HCT116 (cell line): ENCODE data around the gene RCE1. TPM values are rescaled to one million over a fixed set of nuclear protein-coding genes. Genes with fewer than 3 reads are reported as not detected.
A peak's percentile ranks its signal among the peaks of the same experiment; 100 is the strongest.

ENCODE experiments used
- ATAC-seq: fragments of 200-7000 bp; cut with Tn5 transposase; 2 replicates; pipeline ENCODE4 v1.9.1; 2020; ENCODE audit warnings: mild to moderate bottlenecking, moderate library complexity
- BruUV-seq: library from RNA; stranded (reverse); fragments of 400-500 nt; replicated peaks from 2 replicates; lab custom pipeline; 2021; lab: Mats Ljungman, UMichigan
- CTCF ChIA-PET: fragments of 300-600 bp; sonication (Branson Sonifier 250); formaldehyde crosslinking; loops from one replicate; lab custom pipeline; 2021; ENCODE audit warnings: antibody characterized with exemption; lab: Charles Lee
- POLR2A ChIA-PET: fragments of 300-600, 350-600 bp; sonication (Branson Sonifier 250); formaldehyde crosslinking; loops from one replicate; lab custom pipeline; 2021; ENCODE audit warnings: antibody characterized with exemption; lab: Charles Lee
- RAD21 ChIA-PET, 2 experiments: fragments of 300-600 bp; sonication (Branson Sonifier 250); formaldehyde crosslinking; loops; one replicate each; lab custom pipeline; 2023; ENCODE audit warnings: low total read pairs in 2 of 2; ENCODE audit not compliant: uncharacterized antibody in 2 of 2, unreplicated experiment in 2 of 2, low non-redundant PET in 1 of 2; lab: Charles Lee
- DNase-seq: peaks from one replicate; pipeline ENCODE4 v3.0.0-alpha.2; 2010; ENCODE audit warnings: low read depth, low spot score
- H2AFZ ChIP-seq: fragments of 200-600 bp; shearing (Covaris generic), sonication (generic); 2 replicates; pipeline ENCODE4 v1.6.1; 2017; ENCODE audit warnings: low read depth, mixed run types, mixed read lengths, antibody characterized with exemption, low read length; ENCODE audit not compliant: poor library complexity, severe bottlenecking
- H3K27ac ChIP-seq: 2 replicates; pipeline ENCODE4 v1.5.1; 2012; ENCODE audit warnings: low read depth, low read length
- H3K27me3 ChIP-seq: fragments of 200-600 bp; sonication (generic); 2 replicates; pipeline ENCODE4 v1.6.1; 2016; ENCODE audit warnings: mixed run types, low read length, mixed read lengths; ENCODE audit not compliant: insufficient read depth
- H3K36me3 ChIP-seq, 2 experiments: fragments of 200-500 bp in 1 of 2; fragments of 200-600 bp in 1 of 2; sonication (Bioruptor generic) in 1 of 2; sonication (generic) in 1 of 2; 2 replicates each; pipeline versions ENCODE4 v1.5.1 to v1.6.1; 2014 to 2016; ENCODE audit warnings: low read length in 2 of 2, inconsistent platforms in 1 of 2, mixed read lengths in 1 of 2, mixed run types in 1 of 2; ENCODE audit not compliant: insufficient read depth in 2 of 2, control insufficient read depth in 1 of 2
- H3K4me1 ChIP-seq, 2 experiments: fragments of 200-600 bp in 1 of 2; sonication (generic) in 1 of 2; 2 replicates each; pipeline versions ENCODE4 v1.5.1 to v1.6.1; 2012 to 2017; ENCODE audit warnings: low read length in 2 of 2, inconsistent platforms in 1 of 2, mild to moderate bottlenecking in 1 of 2, mixed read lengths in 1 of 2, mixed run types in 1 of 2, moderate library complexity in 1 of 2; ENCODE audit not compliant: insufficient read depth in 2 of 2, control insufficient read depth in 1 of 2
- H3K4me2 ChIP-seq: fragments of 200-600 bp; sonication (generic); 2 replicates; pipeline ENCODE4 v1.6.1; 2017; ENCODE audit warnings: mixed run types, low read length, mixed read lengths
- H3K4me3 ChIP-seq, 2 experiments: fragments of 200-600 bp in 1 of 2; sonication (generic) in 1 of 2; replicated peaks in 1 of 2; 2 replicates each; pipeline ENCODE4 v1.5.1; 2011 to 2016; ENCODE audit warnings: low read length in 2 of 2, control low read depth in 1 of 2, low read depth in 1 of 2, mild to moderate bottlenecking in 1 of 2, mixed read lengths in 1 of 2, mixed run types in 1 of 2
- H3K79me2 ChIP-seq: fragments of 200-600 bp; sonication (generic); 2 replicates; pipeline ENCODE4 v1.6.1; 2017; ENCODE audit warnings: mild to moderate bottlenecking, mixed run types, low read length, moderate library complexity, mixed read lengths; ENCODE audit not compliant: insufficient read depth
- H3K9ac ChIP-seq: fragments of 200-600 bp; sonication (generic); 2 replicates; pipeline ENCODE4 v1.6.1; 2016; ENCODE audit warnings: low read length, mixed read lengths
- H3K9me2 ChIP-seq: fragments of 200-600 bp; sonication (generic), shearing (Covaris generic); 2 replicates; pipeline ENCODE4 v1.6.1; 2017; ENCODE audit warnings: mixed run types, mild to moderate bottlenecking, moderate library complexity; ENCODE audit not compliant: insufficient read depth
- H3K9me3 ChIP-seq, 2 experiments: fragments of 200-500 bp in 1 of 2; fragments of 200-600 bp in 1 of 2; sonication (Bioruptor generic) in 1 of 2; sonication (generic) in 1 of 2; 2 replicates each; pipeline ENCODE4 v1.6.1; 2014 to 2017; ENCODE audit warnings: low read length in 2 of 2, mixed read lengths in 2 of 2, inconsistent platforms in 1 of 2, low read depth in 1 of 2, mild to moderate bottlenecking in 1 of 2, mixed run types in 1 of 2, moderate library complexity in 1 of 2; ENCODE audit not compliant: control insufficient read depth in 1 of 2, insufficient read depth in 1 of 2
- H4K20me1 ChIP-seq: fragments of 200-600 bp; sonication (generic), shearing (Covaris generic); 2 replicates; pipeline ENCODE4 v1.6.1; 2017; ENCODE audit warnings: mixed run types, mild to moderate bottlenecking, moderate library complexity; ENCODE audit not compliant: insufficient read depth
- CBX3 ChIP-seq: IDR thresholded peaks from 2 replicates; pipeline ENCODE4 v1.6.1; 2012; ENCODE audit warnings: low read depth
- CEBPB ChIP-seq: IDR thresholded peaks from 2 replicates; pipeline ENCODE4 v1.6.1; 2012; ENCODE audit warnings: low read depth
- EGR1 ChIP-seq: IDR thresholded peaks from 2 replicates; pipeline ENCODE4 v1.6.1; 2012; ENCODE audit warnings: low read depth
- FOSL1 ChIP-seq: IDR thresholded peaks from 2 replicates; pipeline ENCODE4 v1.6.1; 2012; ENCODE audit warnings: low read depth
- JUND ChIP-seq: IDR thresholded peaks from 2 replicates; pipeline ENCODE4 v1.6.1; 2012
- POLR2A ChIP-seq: IDR thresholded peaks from 2 replicates; pipeline ENCODE4 v1.7.0; 2011; ENCODE audit warnings: borderline replicate concordance; ENCODE audit not compliant: insufficient read depth, insufficient read length; ENCODE audit errors: extremely low read depth
- RAD21 ChIP-seq: IDR thresholded peaks from 2 replicates; pipeline ENCODE4 v1.6.1; 2012; ENCODE audit warnings: low read depth, mild to moderate bottlenecking
- SP1 ChIP-seq: IDR thresholded peaks from 2 replicates; pipeline ENCODE4 v1.6.1; 2012; ENCODE audit warnings: low read depth
- TCF7L2 ChIP-seq: IDR thresholded peaks from 2 replicates; pipeline ENCODE4 v1.7.0; 2011; ENCODE audit warnings: borderline replicate concordance, inconsistent platforms; ENCODE audit not compliant: insufficient read depth, insufficient read length; ENCODE audit errors: extremely low read depth
- YY1 ChIP-seq: IDR thresholded peaks from 2 replicates; pipeline ENCODE4 v1.6.1; 2011; ENCODE audit warnings: low read length, low read depth, moderate library complexity, mild to moderate bottlenecking; ENCODE audit not compliant: insufficient replicate concordance; ENCODE audit errors: extremely low read depth
- ZFX ChIP-seq: fragments of 450-650 bp; IDR thresholded peaks from 2 replicates; pipeline ENCODE4 v1.6.1; 2017
- intact Hi-C: fragments of 100-400 bp; cut with micrococcal nuclease; formaldehyde crosslinking; loops from 2 replicates; pipeline ENCODE4 v1.10.0; 2022
- total RNA-seq: library from RNA; stranded (reverse); gene quantifications from one replicate; pipeline ENCODE4 v1.2.1, GENCODE V29; 2021; ENCODE audit not compliant: unreplicated experiment
- TF ChIP-seq, protein P1 (sequence below): IDR thresholded peaks from 2 replicates; pipeline ENCODE4 v1.6.1; 2012
- TF ChIP-seq, protein P2 (sequence below): IDR thresholded peaks from 2 replicates; pipeline ENCODE4 v1.6.1; 2012; ENCODE audit warnings: low read depth

The RCE1 gene
- total RNA-seq, 1 experiment from 2014 or later, result 35.3 TPM

DNA sequence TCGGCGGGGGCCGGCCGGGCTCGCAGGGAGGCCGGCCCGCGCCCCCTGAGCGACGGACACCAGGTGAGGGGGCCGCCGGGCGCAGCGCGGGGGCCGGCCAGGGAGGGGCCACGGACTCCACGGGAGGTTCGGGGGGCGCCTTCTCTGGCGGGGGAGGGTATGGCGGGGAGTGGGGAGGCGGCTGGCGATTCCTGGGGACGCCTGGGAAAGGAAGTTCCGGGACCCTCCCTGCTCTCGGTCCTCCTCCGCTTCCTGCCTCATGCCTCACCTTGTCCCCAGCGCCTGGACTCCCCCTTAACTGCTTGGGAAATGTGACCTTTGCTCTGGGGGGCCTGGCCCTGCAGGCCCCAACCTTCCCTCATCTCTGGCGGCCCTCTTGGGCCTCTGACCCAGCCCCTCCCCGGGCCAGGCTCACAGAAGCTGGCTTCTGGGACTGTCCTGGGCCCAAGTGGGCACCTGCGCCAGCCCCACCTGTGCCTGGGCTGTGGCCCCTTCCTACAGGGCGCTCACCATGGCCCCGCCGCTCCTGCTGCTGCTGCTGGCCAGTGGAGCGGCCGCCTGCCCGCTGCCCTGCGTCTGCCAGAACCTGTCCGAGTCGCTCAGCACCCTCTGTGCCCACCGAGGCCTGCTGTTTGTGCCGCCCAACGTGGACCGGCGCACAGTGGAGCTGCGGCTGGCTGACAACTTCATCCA is 14.1 kb downstream of the RCE1 start:
- Histone ChIP-seq H2AFZ (no peak overlapping the region), H3K9ac (peak overlapping the region; percentile 95), H3K9me3 (no peaks in the 10 kb centered on the region), H3K4me2 (peak overlapping the region; percentile 88), H3K4me1 (peaks cover 11 to 24% of the 10 kb centered on the region in 2 experiments)
- ChIA-PET CTCF (interaction anchor here (1.2 kb wide), 1 partner anchor 26 kb away, joined by 5 read pairs; no protein-coding TSS in a partner anchor), RAD21 (no interaction called here)
- peak; percentile 9; the same call in 1 of the 2 replicates for ATAC-seq
- intact Hi-C loops, result no loop called here
- TF ChIP-seq, protein P1, sequence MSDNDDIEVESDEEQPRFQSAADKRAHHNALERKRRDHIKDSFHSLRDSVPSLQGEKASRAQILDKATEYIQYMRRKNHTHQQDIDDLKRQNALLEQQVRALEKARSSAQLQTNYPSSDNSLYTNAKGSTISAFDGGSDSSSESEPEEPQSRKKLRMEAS, result peak; percentile 40
- TF ChIP-seq JUND (no peak), POLR2A (no peak), TCF7L2 (no peak), ZFX (peak; percentile 43), FOSL1 (no peak), RAD21 (no peak), SP1 (no peak), CEBPB (no peak), YY1 (no peak), CBX3 (no peak), EGR1 (no peak)
- TF ChIP-seq, protein P2, sequence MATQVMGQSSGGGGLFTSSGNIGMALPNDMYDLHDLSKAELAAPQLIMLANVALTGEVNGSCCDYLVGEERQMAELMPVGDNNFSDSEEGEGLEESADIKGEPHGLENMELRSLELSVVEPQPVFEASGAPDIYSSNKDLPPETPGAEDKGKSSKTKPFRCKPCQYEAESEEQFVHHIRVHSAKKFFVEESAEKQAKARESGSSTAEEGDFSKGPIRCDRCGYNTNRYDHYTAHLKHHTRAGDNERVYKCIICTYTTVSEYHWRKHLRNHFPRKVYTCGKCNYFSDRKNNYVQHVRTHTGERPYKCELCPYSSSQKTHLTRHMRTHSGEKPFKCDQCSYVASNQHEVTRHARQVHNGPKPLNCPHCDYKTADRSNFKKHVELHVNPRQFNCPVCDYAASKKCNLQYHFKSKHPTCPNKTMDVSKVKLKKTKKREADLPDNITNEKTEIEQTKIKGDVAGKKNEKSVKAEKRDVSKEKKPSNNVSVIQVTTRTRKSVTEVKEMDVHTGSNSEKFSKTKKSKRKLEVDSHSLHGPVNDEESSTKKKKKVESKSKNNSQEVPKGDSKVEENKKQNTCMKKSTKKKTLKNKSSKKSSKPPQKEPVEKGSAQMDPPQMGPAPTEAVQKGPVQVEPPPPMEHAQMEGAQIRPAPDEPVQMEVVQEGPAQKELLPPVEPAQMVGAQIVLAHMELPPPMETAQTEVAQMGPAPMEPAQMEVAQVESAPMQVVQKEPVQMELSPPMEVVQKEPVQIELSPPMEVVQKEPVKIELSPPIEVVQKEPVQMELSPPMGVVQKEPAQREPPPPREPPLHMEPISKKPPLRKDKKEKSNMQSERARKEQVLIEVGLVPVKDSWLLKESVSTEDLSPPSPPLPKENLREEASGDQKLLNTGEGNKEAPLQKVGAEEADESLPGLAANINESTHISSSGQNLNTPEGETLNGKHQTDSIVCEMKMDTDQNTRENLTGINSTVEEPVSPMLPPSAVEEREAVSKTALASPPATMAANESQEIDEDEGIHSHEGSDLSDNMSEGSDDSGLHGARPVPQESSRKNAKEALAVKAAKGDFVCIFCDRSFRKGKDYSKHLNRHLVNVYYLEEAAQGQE, result no peak
- TF ChIP-seq, all 23 proteins: peak for 2
- DNase-seq, result no peak
- BruUV-seq, result no TSS peak
- Histone ChIP-seq H3K4me3 (peak overlapping the region; percentile 66 to 74), H3K9me2 (no peaks in the 10 kb centered on the region), H3K36me3 (peaks cover 0 to 4% of the 10 kb centered on the region in 2 experiments; a peak in 1 of 4 replicates), H4K20me1 (no peaks in the 10 kb centered on the region), H3K79me2 (peaks cover 23% of the 10 kb centered on the region), H3K27ac (peak overlapping the region; percentile 97), H3K27me3 (no peaks in the 10 kb centered on the region)
- POLR2A ChIA-PET, result interaction anchor here (0.7 kb wide), 1 partner anchor 59 kb away, joined by 3 read pairs; no protein-coding TSS in a partner anchor
